Glutamatergic neuron (in vitro differentiated cells): ENCODE measurements around the gene KRTAP10-4. TPM values are rescaled to one million over a fixed set of nuclear protein-coding genes. Genes with fewer than 3 reads are reported as not detected.
"Not testable (repeated sequence)": the region's sequence is repeated elsewhere in the genome, so short reads cannot be mapped to it uniquely, and the experiment has no call there.

Source experiments
- DNase-seq: peaks from one replicate; pipeline ENCODE4 v3.0.0; 2022
- H3K27ac Mint-ChIP-seq: one replicate; pipeline ENCODE4 v1.8.0; 2020; ENCODE audit warnings: mild to moderate bottlenecking, mixed read lengths, inconsistent platforms; ENCODE audit not compliant: unreplicated experiment
- H3K27me3 Mint-ChIP-seq: one replicate; pipeline ENCODE4 v1.8.0; 2020; ENCODE audit warnings: mild to moderate bottlenecking, moderate library complexity, mixed read lengths, inconsistent platforms; ENCODE audit not compliant: unreplicated experiment
- H3K36me3 Mint-ChIP-seq: one replicate; pipeline ENCODE4 v1.8.0; 2020; ENCODE audit warnings: mild to moderate bottlenecking, mixed read lengths, inconsistent platforms; ENCODE audit not compliant: unreplicated experiment
- H3K4me1 Mint-ChIP-seq: one replicate; pipeline ENCODE4 v1.8.0; 2020; ENCODE audit warnings: mild to moderate bottlenecking, low read depth, mixed read lengths, inconsistent platforms; ENCODE audit not compliant: unreplicated experiment
- H3K4me3 Mint-ChIP-seq: one replicate; pipeline ENCODE4 v1.8.0; 2020; ENCODE audit warnings: mild to moderate bottlenecking, mixed read lengths, inconsistent platforms; ENCODE audit not compliant: unreplicated experiment
- H3K9me3 Mint-ChIP-seq: one replicate; pipeline ENCODE4 v1.8.0; 2020; ENCODE audit warnings: mild to moderate bottlenecking, moderate library complexity, mixed read lengths, inconsistent platforms; ENCODE audit not compliant: unreplicated experiment
- CTCF ChIP-seq: fragments of 200-600 bp; sonication (generic); IDR thresholded peaks from one replicate; pipeline ENCODE4 v1.5.0; 2021; ENCODE audit not compliant: partially characterized antibody, unreplicated experiment
- long read RNA-seq: library from polyadenylated mRNA; unstranded; transcript quantifications from one replicate; pipeline ENCODE4 v2.0.0, GENCODE V29; 2020; ENCODE audit not compliant: unreplicated experiment
- total RNA-seq: library from RNA; stranded (reverse); fragmentation: NEBNext Ultra II Directional; extraction: Animal tissue kit (Norgen Biotek cat#: 25700); gene quantifications from one replicate; pipeline ENCODE4 v1.2.1, GENCODE V29; 2021; ENCODE audit not compliant: unreplicated experiment

The KRTAP10-4 gene
- total RNA-seq: not detected
- long read RNA-seq, partial matches to known transcripts: 0 of 1 reads
- long read RNA-seq, other reads (novel, unspliced or antisense): 1 of 1 reads

- H3K27ac Mint-ChIP-seq, DNase-seq, H3K4me1 Mint-ChIP-seq, H3K4me3 Mint-ChIP-seq, H3K27me3 Mint-ChIP-seq: not testable (repeated sequence)
- H3K36me3 Mint-ChIP-seq: peaks cover 47% of the 10 kb centered on the region
- H3K9me3 Mint-ChIP-seq: peaks cover 36% of the 10 kb centered on the region
Measured at GRCh38 chr21:44573630-44574456, at the start of gene KRTAP10-4. Gene KRTAP10-4 (plus strand): TSS chr21:44573729. CDS start chr21:44573759, 30 bp downstream.

- no peaks in the 10 kb centered on the region for H3K4me1 Mint-ChIP-seq
- TF ChIP-seq CTCF: no peak
- no peak overlapping the region for H3K27ac Mint-ChIP-seq
- H3K27me3 Mint-ChIP-seq: peaks cover 3% of the 10 kb centered on the region
- no peak overlapping the region for H3K4me3 Mint-ChIP-seq
- no peaks in the 10 kb centered on the region for H3K36me3 Mint-ChIP-seq
- H3K9me3 Mint-ChIP-seq: peaks cover 2% of the 10 kb centered on the region
- no peak for DNase-seq
Measured at GRCh38 chr21:44524414-44525371, 48.8 kb upstream of the KRTAP10-4 start.

GRCh38 chr21:44525391-44526095 lies 48.0 kb upstream of the KRTAP10-4 start:
- Mint-ChIP-seq H3K27ac (no peak overlapping the region), H3K4me3 (no peak overlapping the region), H3K27me3 (peaks cover 6% of the 10 kb centered on the region), H3K4me1 (peaks cover 4% of the 10 kb centered on the region), H3K9me3 (peaks cover 5% of the 10 kb centered on the region), H3K36me3 (peaks cover 5% of the 10 kb centered on the region)
- DNase-seq: peak; percentile 1
- no peak for TF ChIP-seq CTCF

GRCh38 chr21:44526096-44526997 lies 47.2 kb upstream of the KRTAP10-4 start:
- TF ChIP-seq CTCF: no peak
- DNase-seq: peak; percentile 4
- Mint-ChIP-seq H3K27ac (no peak overlapping the region), H3K4me3 (no peak overlapping the region), H3K36me3 (peaks cover 6% of the 10 kb centered on the region), H3K27me3 (peaks cover 5% of the 10 kb centered on the region), H3K4me1 (peaks cover 4% of the 10 kb centered on the region), H3K9me3 (peaks cover 5% of the 10 kb centered on the region)
